Stimulated activated CD8-positive, alpha-beta memory T cell treated with anti-CD3 and anti-CD28 coated beads, Interleukin-2, amount 100 ng/mL, for 1 hour (primary cell): ENCODE results near the gene NUDC.
"Not testable (repeated sequence)": the region's sequence is repeated elsewhere in the genome, so short reads cannot be mapped to it uniquely, and the experiment has no call there.

Experiments used
- DNase-seq, 2 donors: peaks; one replicate each; pipeline ENCODE4 v3.0.0-alpha.2; 2020; ENCODE audit warnings: low read depth in 2 of 2

NUDC gene

DNA sequence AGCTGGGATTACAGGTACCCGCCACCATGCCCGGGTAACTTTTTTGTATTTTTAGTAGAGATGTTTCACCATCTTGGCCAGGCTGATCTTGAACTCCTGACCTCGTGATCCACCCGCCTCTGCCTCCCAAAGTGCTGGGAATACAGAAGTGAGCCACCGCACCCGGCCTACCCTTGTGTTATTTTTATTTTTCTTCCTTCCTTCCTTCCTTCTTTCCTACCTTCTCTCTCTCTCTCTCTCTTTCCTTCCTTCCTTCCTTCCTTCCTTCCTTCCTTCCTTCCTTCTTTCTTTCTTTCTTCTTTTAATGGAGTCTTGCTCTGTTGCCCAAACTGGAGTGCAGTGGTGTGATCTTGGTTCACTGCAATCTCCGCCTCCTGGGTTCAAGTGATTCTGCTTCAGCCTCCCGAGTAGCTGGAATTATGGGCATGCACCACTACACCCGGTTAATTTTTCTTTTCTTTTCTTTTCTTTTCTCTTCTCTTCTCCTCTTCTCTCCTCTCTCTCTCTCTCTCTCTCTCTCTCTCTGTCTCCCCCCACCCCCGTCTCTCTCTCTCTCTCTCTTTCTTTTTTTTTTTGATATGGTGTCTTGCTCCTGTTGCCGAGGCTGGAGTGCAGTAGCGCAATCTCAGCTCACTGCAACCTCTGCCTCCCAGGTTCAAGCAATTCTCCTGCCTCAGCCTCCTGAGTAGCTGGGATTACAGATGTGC, 68.0 kb downstream of the NUDC start:
- DNase-seq: not testable (repeated sequence)

- DNase-seq: no peak
These were observed 70.0 kb downstream of the NUDC start for GRCh38 chr1:26991310-26992116.

- DNase-seq: peak; percentile 20 to 46
These were observed 71.9 kb downstream of the NUDC start, which contains the start of gene TRNP1 for GRCh38 chr1:26993237-26994019. TSS of gene TRNP1 (plus strand) at chr1:26993692. CDS start at chr1:26993787, 95 bp downstream.

GRCh38 chr1:26994020-26994786, 72.7 kb downstream of the NUDC start:
- DNase-seq: no peak

DNA sequence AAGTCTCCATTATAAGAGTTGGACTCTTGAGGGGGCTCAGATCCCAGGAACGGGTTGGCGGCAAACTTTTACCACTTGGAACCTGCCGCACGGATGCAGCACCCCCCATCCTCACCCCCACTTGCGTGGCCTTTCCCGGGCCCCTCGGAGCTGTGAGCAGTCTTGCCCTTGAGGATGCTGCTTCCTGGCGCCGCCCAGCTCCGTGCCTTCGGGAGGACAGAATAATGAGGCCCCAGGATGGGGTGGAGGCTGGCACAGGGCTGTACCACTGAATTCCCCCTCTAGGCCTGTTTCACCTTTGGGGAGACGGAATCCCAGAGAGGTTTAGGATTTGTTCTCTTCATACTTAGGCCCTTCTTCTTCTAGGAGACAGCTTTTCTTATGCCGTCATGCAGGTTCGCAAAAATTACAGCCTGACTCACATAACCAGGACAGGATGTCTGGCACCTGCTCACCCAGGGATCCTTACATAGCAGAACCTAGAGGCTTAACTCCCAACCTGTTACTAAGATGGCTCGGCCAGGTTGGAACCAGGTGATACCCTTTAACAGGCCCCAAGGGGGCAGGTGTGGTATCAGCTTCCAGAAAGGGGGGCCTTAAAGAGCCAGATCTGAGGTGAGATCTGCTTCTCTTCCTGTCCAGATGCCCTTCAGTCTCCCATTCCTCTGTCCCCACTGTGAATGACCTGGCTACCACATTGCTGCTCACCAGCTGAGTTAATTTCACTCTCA, 73.4 kb downstream of the NUDC start:
- no peak for DNase-seq

DNA sequence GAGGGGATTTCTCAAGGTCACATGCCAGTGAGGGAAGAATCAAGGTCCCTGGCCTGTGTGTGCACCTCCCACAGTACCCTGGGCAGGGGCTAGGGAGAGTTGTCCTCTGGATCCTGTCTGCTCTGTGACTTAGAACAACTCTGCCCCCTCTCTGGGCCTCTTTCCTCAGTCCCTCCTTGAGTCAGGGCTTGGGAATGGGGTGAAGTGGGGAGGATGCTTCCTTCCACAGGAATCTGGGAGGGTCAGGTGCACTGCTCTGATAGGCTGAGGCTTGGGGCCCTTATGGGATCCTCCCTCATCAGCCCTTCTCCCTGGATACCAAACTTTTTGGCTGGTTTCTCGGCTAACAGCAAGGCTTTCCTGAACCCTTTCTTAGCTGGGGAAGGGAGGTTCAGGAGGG, 74.5 kb downstream of the NUDC start:
- no peak for DNase-seq
